RWPE1 (cell line): Measurements from ENCODE around the gene HYLS1.

ENCODE experiments used
- CTCF ChIA-PET: fragments of 350-600 bp; sonication (Branson Sonifier 250); formaldehyde crosslinking; extraction: SDS; loops from one replicate; lab custom pipeline; 2021; lab: Yijun Ruan, JAX
- POLR2A ChIA-PET: fragments of 400-600 bp; formaldehyde crosslinking; extraction: SDS; loops from one replicate; lab custom pipeline; 2020; ENCODE audit warnings: antibody characterized with exemption; ENCODE audit not compliant: low non-redundant PET; lab: Yijun Ruan, JAX
- DNase-seq: peaks from one replicate; pipeline ENCODE4 v3.0.0; 2012; ENCODE audit warnings: low spot score
- H3K27ac ChIP-seq: fragments of 450-650 bp; 2 replicates; pipeline ENCODE4 v1.5.1; 2017
- CTCF ChIP-seq: fragments of 450-650 bp; conservative IDR thresholded peaks from 2 replicates; pipeline ENCODE4 v1.5.1; 2017; ENCODE audit warnings: low read depth, mild to moderate bottlenecking

The HYLS1 gene

GRCh38 chr11:125886997-125887372 lies 483 bp upstream of the HYLS1 start:
- peak overlapping the region; percentile 94 for H3K27ac ChIP-seq
- POLR2A ChIA-PET = no interaction called here
- TF ChIP-seq CTCF = no peak
- DNase-seq = no peak
- CTCF ChIA-PET = interaction anchor here (0.6 kb wide), 2 partner anchors 11 to 1912 kb away, joined by 3 to 5 read pairs; no protein-coding TSS in a partner anchor

- TF ChIP-seq CTCF = no peak
- DNase-seq = no peak
- ChIA-PET CTCF (no interaction called here), POLR2A (no interaction called here)
- no peak overlapping the region for H3K27ac ChIP-seq
These were observed 3.1 kb downstream of the HYLS1 start for GRCh38 chr11:125890447-125891100.

- no peak overlapping the region for H3K27ac ChIP-seq
- ChIA-PET POLR2A (interaction anchor here (0.6 kb wide), 1 partner anchor 431 kb away, joined by 4 read pairs; no protein-coding TSS in a partner anchor), CTCF (no interaction called here)
- DNase-seq = no peak
- no peak for TF ChIP-seq CTCF
These were observed 4.6 kb downstream of the HYLS1 start for GRCh38 chr11:125892071-125892470.

- DNase-seq = no peak
- CTCF ChIA-PET = no interaction called here
These were observed 5.5 kb downstream of the HYLS1 start for GRCh38 chr11:125892994-125893393.

GRCh38 chr11:125901872-125902271 lies 14.4 kb downstream of the HYLS1 start:
- no peak for TF ChIP-seq CTCF
- H3K27ac ChIP-seq = no peak overlapping the region
- no peak for DNase-seq
- POLR2A ChIA-PET = no interaction called here
- CTCF ChIA-PET = no interaction called here

More at GRCh38 chr11:125892994-125893393, 5.5 kb downstream of the HYLS1 start:
- POLR2A ChIA-PET = interaction anchor here (0.6 kb wide), 1 partner anchor 430 kb away, joined by 4 read pairs; no protein-coding TSS in a partner anchor
- no peak overlapping the region for H3K27ac ChIP-seq
- no peak for TF ChIP-seq CTCF

GRCh38 chr11:125902277-125902926 lies 14.9 kb downstream of the HYLS1 start:
- ChIA-PET POLR2A (interaction anchor here (0.9 to 1.3 kb wide), 2 partner anchors 15 to 310 kb away, joined by 4 read pairs; partner anchors contain the start of genes FAM118B and HYLS1), CTCF (interaction anchor here (0.8 kb wide), 1 partner anchor 21 kb away, joined by 4 read pairs; no protein-coding TSS in a partner anchor)
- DNase-seq = peak; percentile 4
- H3K27ac ChIP-seq = peak overlapping the region; percentile 50; the same call in 1 of the 2 replicates
- no peak for TF ChIP-seq CTCF
